Trophoblast cell (in vitro differentiated cells and primary cell): Measurements from ENCODE around the gene LGALS7.

Source experiments
- DNase-seq, 2 donors: peaks; one replicate each; pipeline ENCODE4 v3.0.0-alpha.2; 2016
- H2AFZ ChIP-seq: 2 replicates; pipeline ENCODE4 v1.6.1; 2013; ENCODE audit warnings: low read length, moderate library complexity, mild to moderate bottlenecking; ENCODE audit not compliant: insufficient read depth, poor library complexity
- H2AK5ac ChIP-seq: 2 replicates; pipeline ENCODE4 v1.6.1; 2013; ENCODE audit warnings: mild to moderate bottlenecking, low read length
- H2BK120ac ChIP-seq: 2 replicates; pipeline ENCODE4 v1.6.1; 2013; ENCODE audit warnings: low read length, mild to moderate bottlenecking, moderate library complexity; ENCODE audit not compliant: insufficient read depth, poor library complexity
- H2BK12ac ChIP-seq: 2 replicates; pipeline ENCODE4 v1.6.1; 2013; ENCODE audit warnings: mild to moderate bottlenecking, low read length, moderate library complexity
- H2BK5ac ChIP-seq: 2 replicates; pipeline ENCODE4 v1.6.1; 2013; ENCODE audit warnings: low read length, low read depth, moderate library complexity, mild to moderate bottlenecking; ENCODE audit not compliant: poor library complexity
- H3K14ac ChIP-seq: 2 replicates; pipeline ENCODE4 v1.6.1; 2013; ENCODE audit warnings: mild to moderate bottlenecking, low read length
- H3K18ac ChIP-seq: 2 replicates; pipeline ENCODE4 v1.6.1; 2013; ENCODE audit warnings: mild to moderate bottlenecking, low read length
- H3K23ac ChIP-seq: 2 replicates; pipeline ENCODE4 v1.6.1; 2013; ENCODE audit warnings: low read length
- H3K27ac ChIP-seq: 2 replicates; pipeline ENCODE4 v1.5.1; 2013; ENCODE audit warnings: low read depth, mild to moderate bottlenecking, inconsistent platforms, low read length, moderate library complexity
- H3K27me3 ChIP-seq: 2 replicates; pipeline ENCODE4 v1.6.1; 2013; ENCODE audit warnings: inconsistent platforms, mild to moderate bottlenecking, low read length, moderate library complexity; ENCODE audit not compliant: insufficient read depth
- H3K36me3 ChIP-seq, 2 experiments: 1 replicate in 1 of 2; 2 replicates in 1 of 2; pipeline ENCODE4 v1.6.1; 2013; ENCODE audit warnings: low read length in 2 of 2, mild to moderate bottlenecking in 2 of 2, moderate library complexity in 1 of 2; ENCODE audit not compliant: insufficient read depth in 2 of 2, control insufficient read depth in 1 of 2
- H3K4ac ChIP-seq: 2 replicates; pipeline ENCODE4 v1.6.1; 2013; ENCODE audit warnings: low read depth, mild to moderate bottlenecking, low read length, moderate library complexity
- H3K4me1 ChIP-seq, 2 experiments: 1 replicate in 1 of 2; 2 replicates in 1 of 2; pipeline ENCODE4 v1.6.1; 2013; ENCODE audit warnings: low read length in 2 of 2, mild to moderate bottlenecking in 2 of 2, moderate library complexity in 1 of 2; ENCODE audit not compliant: insufficient read depth in 2 of 2, control insufficient read depth in 1 of 2
- H3K4me2 ChIP-seq: 2 replicates; pipeline ENCODE4 v1.6.1; 2013; ENCODE audit warnings: inconsistent platforms, mild to moderate bottlenecking, low read length, moderate library complexity
- H3K4me3 ChIP-seq: 2 replicates; pipeline ENCODE4 v1.5.1; 2013; ENCODE audit warnings: mild to moderate bottlenecking, low read depth, low read length, inconsistent platforms
- H3K79me1 ChIP-seq: one replicate; pipeline ENCODE4 v1.6.1; 2013; ENCODE audit warnings: low read length
- H3K79me2 ChIP-seq: 2 replicates; pipeline ENCODE4 v1.6.1; 2013; ENCODE audit warnings: low read length, mild to moderate bottlenecking; ENCODE audit not compliant: control insufficient read depth, insufficient read depth, poor library complexity
- H3K9ac ChIP-seq: 2 replicates; pipeline ENCODE4 v1.6.1; 2013; ENCODE audit warnings: mild to moderate bottlenecking, low read length
- H3K9me3 ChIP-seq: 2 replicates; pipeline ENCODE4 v1.6.1; 2013; ENCODE audit warnings: low read depth, mild to moderate bottlenecking, control low read depth, inconsistent platforms, low read length; ENCODE audit not compliant: insufficient read depth
- H4K12ac ChIP-seq: 2 replicates; pipeline ENCODE4 v1.6.1; 2013; ENCODE audit warnings: low read depth, mild to moderate bottlenecking, low read length, moderate library complexity
- H4K8ac ChIP-seq: 2 replicates; pipeline ENCODE4 v1.6.1; 2013; ENCODE audit warnings: low read depth, mild to moderate bottlenecking, low read length, moderate library complexity
- H4K91ac ChIP-seq: one replicate; pipeline ENCODE4 v1.6.1; 2013; ENCODE audit warnings: low read depth, mild to moderate bottlenecking, low read length, moderate library complexity
- WGBS: extraction: QIAGEN DNeasy Blood & Tissue Kit; methylation state at CpG from one replicate; pipeline ENCODE4 v1.1.7; 2013; ENCODE audit warnings: missing lambda C conversion rate; ENCODE audit not compliant: insufficient read length, insufficient coverage; ENCODE audit errors: extremely low coverage; 5-methylcytosine and 5-hydroxymethylcytosine counted together

Gene LGALS7

GRCh38 chr19:38726284-38726673, 47.0 kb downstream of the LGALS7 start:
- Histone ChIP-seq H3K27ac (no peak overlapping the region), H3K36me3 (peaks cover 95 to 96% of the 10 kb centered on the region in 2 experiments), H3K79me1 (no peaks in the 10 kb centered on the region), H4K91ac (no peak overlapping the region), H3K14ac (no peak overlapping the region), H4K8ac (no peak overlapping the region), H3K4me2 (no peak overlapping the region), H3K9me3 (peaks cover 2% of the 10 kb centered on the region), H3K4ac (no peak overlapping the region), H3K27me3 (no peaks in the 10 kb centered on the region), H2AK5ac (no peak overlapping the region), H3K9ac (no peak overlapping the region), H2AFZ (no peak overlapping the region), H2BK120ac (no peak overlapping the region), H3K4me3 (no peak overlapping the region), H3K4me1 (peaks cover 6 to 8% of the 10 kb centered on the region in 2 experiments), H3K18ac (no peak overlapping the region), H2BK12ac (no peak overlapping the region), H3K23ac (no peak overlapping the region), H3K79me2 (no peaks in the 10 kb centered on the region), H2BK5ac (no peak overlapping the region), H4K12ac (no peak overlapping the region)
- DNase-seq = no peak
- no CpG with 5 or more reads among the region's 6 CpGs for WGBS

DNA sequence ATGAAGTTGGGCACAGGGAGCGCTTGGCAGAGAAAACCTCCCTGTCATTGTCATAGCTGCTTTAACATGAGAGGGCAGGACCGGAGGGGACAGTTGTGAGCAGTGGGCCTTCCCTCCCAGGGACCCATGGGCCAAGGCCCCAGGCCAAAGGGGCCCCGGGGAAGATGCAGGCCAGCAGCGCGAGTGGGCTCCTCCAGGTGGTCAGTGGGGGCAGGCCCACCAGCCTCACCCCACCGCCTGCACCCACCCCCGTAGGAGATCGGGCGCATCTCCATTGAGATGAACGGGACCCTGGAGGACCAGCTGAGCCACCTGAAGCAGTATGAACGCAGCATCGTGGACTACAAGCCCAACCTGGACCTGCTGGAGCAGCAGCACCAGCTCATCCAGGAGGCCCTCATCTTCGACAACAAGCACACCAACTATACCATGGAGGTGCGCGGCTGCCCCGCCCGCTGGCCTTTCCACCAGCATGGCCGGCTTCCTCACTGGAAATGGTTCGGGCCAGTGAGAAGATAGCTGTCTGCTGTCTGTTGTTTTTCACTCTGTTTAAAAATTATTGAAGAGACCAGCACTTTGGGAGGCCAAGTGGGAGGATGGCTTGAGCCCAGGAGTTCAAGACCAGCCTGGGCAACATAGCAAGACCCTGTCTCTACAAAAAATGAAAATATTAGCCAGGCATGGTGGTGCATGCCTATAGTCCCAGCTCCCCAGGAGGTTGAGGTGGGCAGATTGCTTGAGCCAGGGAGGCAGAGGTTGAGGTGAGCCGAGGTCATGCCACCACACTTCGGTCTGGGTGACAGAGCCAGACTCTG, 47.6 kb downstream of the LGALS7 start:
- Histone ChIP-seq H4K8ac (no peak overlapping the region), H3K9ac (no peak overlapping the region), H3K79me1 (no peaks in the 10 kb centered on the region), H2BK12ac (no peak overlapping the region), H2BK5ac (no peak overlapping the region), H4K12ac (no peak overlapping the region), H3K4ac (no peak overlapping the region), H3K79me2 (no peaks in the 10 kb centered on the region), H3K27ac (no peak overlapping the region), H3K9me3 (peaks cover 2% of the 10 kb centered on the region), H2AFZ (no peak overlapping the region), H3K4me1 (peaks cover 6 to 8% of the 10 kb centered on the region in 2 experiments), H3K4me2 (no peak overlapping the region), H3K23ac (no peak overlapping the region), H2AK5ac (no peak overlapping the region), H3K18ac (no peak overlapping the region), H2BK120ac (no peak overlapping the region), H3K36me3 (peaks cover 95 to 96% of the 10 kb centered on the region in 2 experiments), H4K91ac (no peak overlapping the region), H3K4me3 (no peak overlapping the region), H3K27me3 (no peaks in the 10 kb centered on the region), H3K14ac (no peak overlapping the region)
- WGBS = no CpG with 5 or more reads among the region's 21 CpGs
- DNase-seq = no peak

GRCh38 chr19:38723990-38724854, 49.1 kb downstream of the LGALS7 start:
- Histone ChIP-seq H3K14ac (no peak overlapping the region), H3K9ac (no peak overlapping the region), H3K4ac (no peak overlapping the region), H4K12ac (no peak overlapping the region), H3K79me1 (peaks cover 2% of the 10 kb centered on the region), H3K23ac (no peak overlapping the region), H2BK12ac (no peak overlapping the region), H3K4me3 (no peak overlapping the region), H4K91ac (no peak overlapping the region), H2AFZ (no peak overlapping the region), H4K8ac (no peak overlapping the region), H3K27me3 (no peaks in the 10 kb centered on the region), H3K36me3 (peaks cover 99% of the 10 kb centered on the region in 2 experiments), H3K79me2 (no peaks in the 10 kb centered on the region), H3K4me2 (no peak overlapping the region), H3K27ac (no peak overlapping the region), H3K9me3 (peaks cover 6% of the 10 kb centered on the region), H3K4me1 (peaks cover 11 to 12% of the 10 kb centered on the region in 2 experiments), H2AK5ac (no peak overlapping the region), H3K18ac (peak overlapping the region; percentile 6), H2BK120ac (no peak overlapping the region), H2BK5ac (no peak overlapping the region)
- no peak for DNase-seq
- WGBS = no CpG with 5 or more reads among the region's 42 CpGs

- Histone ChIP-seq H3K27me3 (no peaks in the 10 kb centered on the region), H4K91ac (no peak overlapping the region), H4K8ac (no peak overlapping the region), H2AK5ac (no peak overlapping the region), H2BK120ac (no peak overlapping the region), H3K4ac (no peak overlapping the region), H3K4me3 (no peak overlapping the region), H4K12ac (no peak overlapping the region), H3K4me2 (no peak overlapping the region), H2AFZ (no peak overlapping the region), H3K4me1 (peaks cover 12 to 16% of the 10 kb centered on the region in 2 experiments), H3K79me2 (no peaks in the 10 kb centered on the region), H3K18ac (no peak overlapping the region), H3K23ac (no peak overlapping the region), H3K27ac (no peak overlapping the region), H3K79me1 (peaks cover 3% of the 10 kb centered on the region), H2BK12ac (no peak overlapping the region), H3K36me3 (peaks cover 99% of the 10 kb centered on the region in 2 experiments), H2BK5ac (no peak overlapping the region), H3K14ac (no peak overlapping the region), H3K9me3 (peaks cover 6% of the 10 kb centered on the region), H3K9ac (no peak overlapping the region)
- no peak for DNase-seq
- WGBS = no CpG with 5 or more reads among the region's 11 CpGs
Measured at GRCh38 chr19:38723606-38723965, 49.7 kb downstream of the LGALS7 start.
